Neural crest cell (in vitro differentiated cells): ENCODE measurements around the gene SMG7. TPM values are rescaled to one million over a fixed set of nuclear protein-coding genes. Genes with fewer than 3 reads are reported as not detected.

ENCODE experiments used
- DNase-seq: peaks from one replicate; pipeline ENCODE4 v3.0.0; 2021; ENCODE audit warnings: low read depth, mixed read lengths, low spot score
- H3K27ac Mint-ChIP-seq: one replicate; pipeline ENCODE4 v1.8.0; 2021; ENCODE audit warnings: mild to moderate bottlenecking, mixed read lengths; ENCODE audit not compliant: unreplicated experiment
- H3K27me3 Mint-ChIP-seq: 2 replicates; pipeline ENCODE4 v1.8.0; 2021; ENCODE audit warnings: low read depth, mild to moderate bottlenecking, mixed read lengths
- H3K36me3 Mint-ChIP-seq: 2 replicates; pipeline ENCODE4 v1.8.0; 2021; ENCODE audit warnings: low read depth, mild to moderate bottlenecking, mixed read lengths
- H3K4me1 Mint-ChIP-seq: 2 replicates; pipeline ENCODE4 v1.8.0; 2021; ENCODE audit warnings: mixed read lengths
- H3K4me3 Mint-ChIP-seq: one replicate; pipeline ENCODE4 v1.8.0; 2021; ENCODE audit warnings: mild to moderate bottlenecking, mixed read lengths
- H3K9me3 Mint-ChIP-seq: 2 replicates; pipeline ENCODE4 v1.8.0; 2021; ENCODE audit warnings: mixed read lengths
- total RNA-seq: library from RNA; stranded (reverse); gene quantifications from 2 replicates; pipeline ENCODE4 v1.2.1, GENCODE V29; 2021
- TF ChIP-seq, protein P1 (sequence below): fragments of 200-600 bp; sonication (generic); conservative IDR thresholded peaks from 2 replicates; pipeline ENCODE4 v1.5.0; 2021; ENCODE audit warnings: antibody characterized with exemption, mild to moderate bottlenecking

SMG7 gene
- total RNA-seq, 1 donor from 2014 or later = 72.4 TPM

DNA sequence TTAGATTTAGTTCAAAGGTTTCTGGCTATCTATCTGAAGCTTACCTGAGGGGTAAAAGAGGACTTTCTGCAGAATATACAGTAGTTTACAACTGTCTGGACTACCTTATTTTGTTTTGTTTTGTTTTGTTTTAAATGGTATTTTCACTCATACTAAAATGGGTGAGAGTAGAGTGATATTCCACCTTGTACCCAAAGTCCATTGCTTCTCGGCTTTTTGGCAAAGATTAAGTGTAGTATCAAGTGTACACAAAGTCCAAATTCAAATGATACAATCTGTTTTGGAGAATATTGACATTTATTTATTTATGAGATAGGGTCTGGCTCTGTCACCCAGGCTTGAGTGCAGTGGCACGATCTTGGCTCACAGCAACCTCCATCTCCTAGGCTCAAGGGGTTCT is 11.7 kb upstream of the SMG7 start:
- Mint-ChIP-seq H3K4me1 (no peaks in the 10 kb centered on the region), H3K9me3 (no peaks in the 10 kb centered on the region), H3K27me3 (peaks cover 41% of the 10 kb centered on the region), H3K27ac (no peak overlapping the region), H3K4me3 (no peak overlapping the region), H3K36me3 (no peaks in the 10 kb centered on the region)
- no peak for DNase-seq
- TF ChIP-seq, protein P1, sequence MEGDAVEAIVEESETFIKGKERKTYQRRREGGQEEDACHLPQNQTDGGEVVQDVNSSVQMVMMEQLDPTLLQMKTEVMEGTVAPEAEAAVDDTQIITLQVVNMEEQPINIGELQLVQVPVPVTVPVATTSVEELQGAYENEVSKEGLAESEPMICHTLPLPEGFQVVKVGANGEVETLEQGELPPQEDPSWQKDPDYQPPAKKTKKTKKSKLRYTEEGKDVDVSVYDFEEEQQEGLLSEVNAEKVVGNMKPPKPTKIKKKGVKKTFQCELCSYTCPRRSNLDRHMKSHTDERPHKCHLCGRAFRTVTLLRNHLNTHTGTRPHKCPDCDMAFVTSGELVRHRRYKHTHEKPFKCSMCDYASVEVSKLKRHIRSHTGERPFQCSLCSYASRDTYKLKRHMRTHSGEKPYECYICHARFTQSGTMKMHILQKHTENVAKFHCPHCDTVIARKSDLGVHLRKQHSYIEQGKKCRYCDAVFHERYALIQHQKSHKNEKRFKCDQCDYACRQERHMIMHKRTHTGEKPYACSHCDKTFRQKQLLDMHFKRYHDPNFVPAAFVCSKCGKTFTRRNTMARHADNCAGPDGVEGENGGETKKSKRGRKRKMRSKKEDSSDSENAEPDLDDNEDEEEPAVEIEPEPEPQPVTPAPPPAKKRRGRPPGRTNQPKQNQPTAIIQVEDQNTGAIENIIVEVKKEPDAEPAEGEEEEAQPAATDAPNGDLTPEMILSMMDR = no peak

DNA sequence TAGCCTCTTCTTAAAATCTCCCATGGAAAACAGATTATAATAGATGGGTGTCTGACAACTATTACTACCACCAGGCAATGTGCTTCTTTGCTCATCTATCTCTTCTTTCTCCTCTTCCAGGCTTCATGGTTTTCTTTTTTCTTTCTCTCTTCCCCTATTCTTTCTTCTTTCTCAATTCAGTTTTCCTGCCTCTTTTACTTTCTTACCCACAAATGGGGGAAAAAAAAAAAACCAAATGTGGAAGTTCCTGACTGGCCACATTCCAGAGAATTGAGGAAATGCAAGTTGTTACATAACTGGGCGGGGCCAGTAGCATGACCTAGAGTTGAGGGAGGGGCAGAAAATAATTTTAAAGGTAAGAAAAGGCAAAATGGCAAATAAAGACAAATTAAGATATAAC is 10.9 kb upstream of the SMG7 start:
- Mint-ChIP-seq H3K4me3 (no peak overlapping the region), H3K4me1 (no peaks in the 10 kb centered on the region), H3K27ac (no peak overlapping the region), H3K27me3 (peaks cover 40% of the 10 kb centered on the region), H3K9me3 (no peaks in the 10 kb centered on the region), H3K36me3 (no peaks in the 10 kb centered on the region)
- TF ChIP-seq, protein P1 = no peak
- DNase-seq = no peak

DNA sequence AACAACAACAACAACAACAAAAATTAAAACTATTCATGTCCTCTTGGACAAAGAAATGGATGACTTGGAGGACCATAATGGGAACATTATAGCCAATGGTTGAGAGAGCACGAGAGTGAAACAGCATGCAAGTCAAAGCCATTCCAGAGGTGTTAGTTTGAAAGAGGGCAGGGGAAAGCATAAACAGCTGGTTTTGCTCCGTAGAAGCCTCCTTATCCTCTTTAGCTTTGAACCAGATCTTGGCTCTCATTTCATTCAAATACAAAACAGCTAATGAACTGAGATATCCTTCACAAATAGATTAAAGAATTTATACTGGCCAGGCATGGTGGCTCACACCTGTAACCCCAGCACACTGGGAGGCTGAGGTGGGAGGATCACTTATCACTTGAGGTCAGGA is 8.7 kb upstream of the SMG7 start:
- Mint-ChIP-seq H3K4me3 (no peak overlapping the region), H3K27me3 (peaks cover 48% of the 10 kb centered on the region), H3K4me1 (peaks cover 5% of the 10 kb centered on the region), H3K9me3 (no peaks in the 10 kb centered on the region), H3K27ac (no peak overlapping the region), H3K36me3 (no peaks in the 10 kb centered on the region)
- DNase-seq = no peak
- TF ChIP-seq, protein P1 = no peak

DNA sequence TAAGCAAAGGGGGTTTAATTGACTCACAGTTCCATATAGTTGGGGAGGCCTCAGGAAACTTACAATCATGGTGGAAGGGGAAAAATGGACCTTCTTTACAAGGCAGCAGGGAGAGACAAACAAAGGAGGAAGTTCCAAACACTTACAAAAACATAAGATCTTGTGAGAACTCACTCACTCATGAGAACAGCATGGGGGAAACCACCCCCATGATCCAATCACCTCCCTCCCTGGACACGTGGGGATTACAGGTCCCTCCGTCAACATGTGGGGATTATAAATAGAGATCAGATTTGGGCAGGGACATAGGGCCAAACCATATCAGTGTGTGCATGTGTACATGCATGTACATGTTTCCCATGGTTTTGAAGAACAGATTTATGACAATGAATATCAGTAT is 5.5 kb upstream of the SMG7 start:
- Mint-ChIP-seq H3K36me3 (no peaks in the 10 kb centered on the region), H3K4me1 (peaks cover 23% of the 10 kb centered on the region), H3K4me3 (no peak overlapping the region), H3K9me3 (no peaks in the 10 kb centered on the region), H3K27ac (no peak overlapping the region), H3K27me3 (peaks cover 43% of the 10 kb centered on the region)
- TF ChIP-seq, protein P1 = no peak
- DNase-seq = no peak

DNA sequence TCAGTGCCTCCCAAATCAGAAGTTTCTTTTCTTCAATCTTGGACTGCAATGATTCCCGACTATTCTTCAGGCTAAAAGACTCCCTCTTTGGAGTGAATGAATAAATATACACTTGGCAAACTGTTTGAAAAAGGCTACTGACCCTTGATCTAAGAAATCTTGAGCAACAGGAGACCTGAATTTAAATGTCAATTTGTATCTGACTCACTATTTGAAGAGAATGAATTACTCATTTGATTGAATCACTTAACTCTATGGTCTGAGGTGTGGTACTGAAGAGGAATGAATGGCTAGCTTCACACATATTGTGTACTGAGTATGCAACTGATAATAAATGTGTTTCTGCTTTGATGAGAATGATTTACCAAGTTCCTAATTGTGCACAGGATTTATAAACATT is 4.6 kb upstream of the SMG7 start:
- peaks cover 39% of the 10 kb centered on the region for H3K27me3 Mint-ChIP-seq

More for the DNA sequence above, 4.6 kb upstream of the SMG7 start:
- Mint-ChIP-seq H3K4me1 (peaks cover 26% of the 10 kb centered on the region), H3K36me3 (no peaks in the 10 kb centered on the region), H3K4me3 (no peak overlapping the region), H3K27ac (no peak overlapping the region), H3K9me3 (no peaks in the 10 kb centered on the region)
- no peak for DNase-seq
- TF ChIP-seq, protein P1 = no peak
